ENCODE results near the gene CFAP221.

DNA sequence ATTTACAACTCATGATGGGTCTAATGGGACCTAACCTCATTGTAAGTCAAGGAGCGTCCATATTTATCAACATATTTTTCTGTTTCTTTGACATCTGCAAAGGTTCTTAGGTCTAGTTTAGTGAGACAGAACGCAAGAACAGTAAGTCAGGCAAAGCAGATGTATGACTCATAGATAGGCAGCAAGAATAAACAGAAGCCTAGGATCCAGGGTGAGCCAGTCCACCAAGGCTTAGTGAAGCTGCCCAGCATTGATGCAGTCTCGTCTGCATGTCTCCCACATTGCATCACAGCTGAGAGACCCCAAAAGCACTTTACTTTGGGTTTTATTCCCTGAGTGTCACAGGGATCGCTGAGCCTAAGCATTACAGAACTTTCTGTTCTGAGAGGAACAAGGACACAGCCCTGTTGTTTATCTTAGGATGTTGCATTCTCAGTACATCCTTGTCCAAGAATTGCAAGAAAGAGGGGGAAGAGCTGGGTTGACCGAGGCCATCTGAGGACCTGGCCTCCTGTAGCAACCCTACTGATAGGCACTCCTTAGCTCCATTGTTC lies 105.2 kb downstream of the CFAP221 start:
- TF ChIP-seq EZH2phosphoT487 (IDR thresholded peaks at IDR 0.05; ENCODE audit: insufficient read depth, low read depth), result no peak
- TF ChIP-seq EZH2 (IDR thresholded peaks at IDR 0.05; ENCODE audit: insufficient read depth, poor library complexity, severe bottlenecking), result no peak

Data from GM23248 (cell line).